Sigmoid colon (tissue), 4 donors: Measurements from ENCODE around the gene ACTL6B.

ENCODE experiments used
- POLR2A ChIP-seq, 2 donors: fragments of 450-650 bp; IDR thresholded peaks; one replicate each; pipeline ENCODE4 v1.6.1; 2016; ENCODE audit warnings: antibody characterized with exemption in 2 of 2, mild to moderate bottlenecking in 2 of 2, moderate library complexity in 2 of 2
- POLR2AphosphoS5 ChIP-seq, 4 donors: sonication (generic); formaldehyde crosslinking; IDR thresholded peaks; one replicate each; pipeline ENCODE4 v1.6.1; 2017; ENCODE audit warnings: antibody characterized with exemption in 4 of 4
- TF ChIP-seq, protein P1 (sequence below), 4 experiments: fragments of 450-650 bp in 3 of 4; fragments of 200-600 bp in 1 of 4; IDR thresholded peaks; one replicate each; pipeline ENCODE4 v1.5.1; 2016 to 2019; ENCODE audit warnings: antibody characterized with exemption in 4 of 4, mild to moderate bottlenecking in 3 of 4, moderate library complexity in 2 of 4

GRCh38 chr7:100682228-100682741, 26.0 kb upstream of the ACTL6B start:
- TF ChIP-seq POLR2AphosphoS5 (IDR thresholded peaks at IDR 0.05) (no peak), POLR2A (IDR thresholded peaks at IDR 0.05) (no peak)
- TF ChIP-seq, protein P1, sequence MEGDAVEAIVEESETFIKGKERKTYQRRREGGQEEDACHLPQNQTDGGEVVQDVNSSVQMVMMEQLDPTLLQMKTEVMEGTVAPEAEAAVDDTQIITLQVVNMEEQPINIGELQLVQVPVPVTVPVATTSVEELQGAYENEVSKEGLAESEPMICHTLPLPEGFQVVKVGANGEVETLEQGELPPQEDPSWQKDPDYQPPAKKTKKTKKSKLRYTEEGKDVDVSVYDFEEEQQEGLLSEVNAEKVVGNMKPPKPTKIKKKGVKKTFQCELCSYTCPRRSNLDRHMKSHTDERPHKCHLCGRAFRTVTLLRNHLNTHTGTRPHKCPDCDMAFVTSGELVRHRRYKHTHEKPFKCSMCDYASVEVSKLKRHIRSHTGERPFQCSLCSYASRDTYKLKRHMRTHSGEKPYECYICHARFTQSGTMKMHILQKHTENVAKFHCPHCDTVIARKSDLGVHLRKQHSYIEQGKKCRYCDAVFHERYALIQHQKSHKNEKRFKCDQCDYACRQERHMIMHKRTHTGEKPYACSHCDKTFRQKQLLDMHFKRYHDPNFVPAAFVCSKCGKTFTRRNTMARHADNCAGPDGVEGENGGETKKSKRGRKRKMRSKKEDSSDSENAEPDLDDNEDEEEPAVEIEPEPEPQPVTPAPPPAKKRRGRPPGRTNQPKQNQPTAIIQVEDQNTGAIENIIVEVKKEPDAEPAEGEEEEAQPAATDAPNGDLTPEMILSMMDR (IDR thresholded peaks at IDR 0.05) = no peak
